ENCODE results near the gene LPO. TPM values are rescaled to one million over a fixed set of nuclear protein-coding genes. Genes with fewer than 3 reads are reported as not detected.

LPO gene
- total and polyA plus RNA-seq, 8 donors = 0.10 TPM; not detected in 7

DNA sequence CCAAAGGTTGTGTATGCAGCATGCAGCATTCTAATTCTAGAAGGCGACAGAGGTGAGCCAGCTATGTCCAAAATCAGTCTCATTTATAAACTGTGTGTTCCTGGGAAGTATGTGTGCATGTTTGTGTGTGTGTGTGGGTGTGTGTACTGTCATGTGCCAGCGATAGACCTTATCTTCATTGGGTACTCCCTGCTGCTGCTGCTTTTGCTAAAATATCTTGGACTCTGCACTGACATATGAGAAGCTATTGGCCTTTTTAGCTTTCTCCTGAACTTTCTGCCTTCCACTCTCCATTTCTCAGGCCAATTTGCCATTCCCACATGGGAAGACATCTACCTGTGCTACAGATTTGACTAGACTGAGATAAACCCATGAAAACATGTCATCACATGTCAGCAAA, 2.0 kb upstream of the LPO start:
- 73 to 82% (median 75%) methylated on average over 2 of the region's 2 CpGs for WGBS, 5 donors
- intact Hi-C loops (cut with DNase I; ENCODE audit: low total_unique reads) = no loop called here
- DNase-seq = no peak
- Histone ChIP-seq H3K27me3 (peaks cover 0 to 91% (median 15%) of the 10 kb centered on the region in 3 donors), H3K4me1 (no peaks in the 10 kb centered on the region), H3K9me3 (no peaks in the 10 kb centered on the region), H3K36me3 (no peaks in the 10 kb centered on the region), H3K4me3 (no peak overlapping the region), H3K27ac (no peak overlapping the region)
- TF ChIP-seq POLR2A (IDR thresholded peaks at IDR 0.05) (no peak), POLR2AphosphoS5 (IDR thresholded peaks at IDR 0.05) (no peak), EP300 (IDR thresholded peaks at IDR 0.05) (no peak)
- TF ChIP-seq, protein P1, sequence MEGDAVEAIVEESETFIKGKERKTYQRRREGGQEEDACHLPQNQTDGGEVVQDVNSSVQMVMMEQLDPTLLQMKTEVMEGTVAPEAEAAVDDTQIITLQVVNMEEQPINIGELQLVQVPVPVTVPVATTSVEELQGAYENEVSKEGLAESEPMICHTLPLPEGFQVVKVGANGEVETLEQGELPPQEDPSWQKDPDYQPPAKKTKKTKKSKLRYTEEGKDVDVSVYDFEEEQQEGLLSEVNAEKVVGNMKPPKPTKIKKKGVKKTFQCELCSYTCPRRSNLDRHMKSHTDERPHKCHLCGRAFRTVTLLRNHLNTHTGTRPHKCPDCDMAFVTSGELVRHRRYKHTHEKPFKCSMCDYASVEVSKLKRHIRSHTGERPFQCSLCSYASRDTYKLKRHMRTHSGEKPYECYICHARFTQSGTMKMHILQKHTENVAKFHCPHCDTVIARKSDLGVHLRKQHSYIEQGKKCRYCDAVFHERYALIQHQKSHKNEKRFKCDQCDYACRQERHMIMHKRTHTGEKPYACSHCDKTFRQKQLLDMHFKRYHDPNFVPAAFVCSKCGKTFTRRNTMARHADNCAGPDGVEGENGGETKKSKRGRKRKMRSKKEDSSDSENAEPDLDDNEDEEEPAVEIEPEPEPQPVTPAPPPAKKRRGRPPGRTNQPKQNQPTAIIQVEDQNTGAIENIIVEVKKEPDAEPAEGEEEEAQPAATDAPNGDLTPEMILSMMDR (IDR thresholded peaks at IDR 0.05) = no peak

DNA sequence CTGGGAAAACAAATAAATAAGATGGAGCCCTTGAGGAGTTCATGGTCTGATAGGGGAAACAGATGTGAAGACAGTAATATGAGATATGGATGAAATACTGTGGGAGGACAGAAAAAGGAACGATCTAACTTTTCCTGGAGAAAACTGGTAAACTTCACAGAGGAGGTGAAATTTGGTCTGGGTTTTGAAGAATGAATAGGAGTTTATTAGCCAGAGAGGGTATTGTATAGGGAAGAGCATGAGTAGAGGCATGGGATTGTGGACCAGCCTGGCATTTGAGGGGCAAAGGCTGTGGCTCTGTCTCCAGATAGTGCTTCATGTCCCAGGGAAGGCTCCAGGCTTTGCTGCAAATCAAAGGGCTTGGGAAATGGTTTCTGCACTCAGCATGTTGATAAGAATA, 1.6 kb downstream of the LPO start:
- H3K9me3 ChIP-seq = no peaks in the 10 kb centered on the region
- peaks cover 0 to 95% (median 25%) of the 10 kb centered on the region in 3 donors for H3K27me3 ChIP-seq
- no peak overlapping the region for H3K4me3 ChIP-seq
- intact Hi-C loops (cut with DNase I; ENCODE audit: low total_unique reads) = no loop called here
- no peaks in the 10 kb centered on the region for H3K36me3 ChIP-seq
- TF ChIP-seq POLR2A (IDR thresholded peaks at IDR 0.05) = no peak
- TF ChIP-seq, protein P1 (IDR thresholded peaks at IDR 0.05) = no peak
- TF ChIP-seq POLR2AphosphoS5 (IDR thresholded peaks at IDR 0.05) = no peak
- no peak for TF ChIP-seq EP300 (IDR thresholded peaks at IDR 0.05)
- DNase-seq = no peak
- no peaks in the 10 kb centered on the region for H3K4me1 ChIP-seq
- 80 to 92% (median 88%) methylated on average over 1 of the region's 1 CpG for WGBS, 5 donors
- H3K27ac ChIP-seq = no peak overlapping the region

- H3K27me3 ChIP-seq = peaks cover 0 to 89% (median 25%) of the 10 kb centered on the region in 3 donors
- no peaks in the 10 kb centered on the region for H3K4me1 ChIP-seq
- no peak for DNase-seq
- H3K9me3 ChIP-seq = no peaks in the 10 kb centered on the region
- no peak for TF ChIP-seq POLR2AphosphoS5 (IDR thresholded peaks at IDR 0.05)
- TF ChIP-seq EP300 (IDR thresholded peaks at IDR 0.05) = no peak
- H3K36me3 ChIP-seq = no peaks in the 10 kb centered on the region
- no peak overlapping the region for H3K4me3 ChIP-seq
- no peak overlapping the region for H3K27ac ChIP-seq
- WGBS, 5 donors = 4 to 17% (median 10%) methylated on average over 4 of the region's 4 CpGs
- intact Hi-C loops (cut with DNase I; ENCODE audit: low total_unique reads) = no loop called here
Measured at GRCh38 chr17:58242171-58242784, 3.9 kb downstream of the LPO start.

DNA sequence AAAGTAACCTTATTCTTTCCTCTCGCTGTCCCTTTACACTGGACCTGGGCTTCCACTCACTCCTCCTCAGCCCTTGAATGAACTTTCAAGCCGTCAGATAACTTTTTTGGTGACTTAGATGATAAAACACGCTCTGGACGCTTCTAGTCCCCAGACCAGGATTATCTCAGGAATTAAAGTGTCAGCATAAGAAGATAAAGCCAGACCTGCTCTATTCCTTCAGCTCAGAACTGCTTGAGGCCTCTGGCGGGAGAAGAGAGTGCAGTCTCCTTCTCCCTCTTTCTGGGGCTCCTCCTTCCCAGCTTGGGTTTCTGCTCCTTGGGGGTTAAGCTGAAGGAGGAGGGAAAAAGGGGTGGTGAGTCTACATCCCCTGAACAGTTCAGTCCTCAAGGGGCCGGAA, 6.6 kb downstream of the LPO start:
- H3K4me1 ChIP-seq = peaks cover 4 to 12% (median 11%) of the 10 kb centered on the region in 4 donors
- no peak for DNase-seq
- intact Hi-C loops (cut with DNase I; ENCODE audit: low total_unique reads) = no loop called here
- H3K4me3 ChIP-seq = no peak overlapping the region
- H3K36me3 ChIP-seq = no peaks in the 10 kb centered on the region
- peaks cover 0 to 88% (median 22%) of the 10 kb centered on the region in 3 donors for H3K27me3 ChIP-seq
- 54 to 71% (median 60%) methylated on average over 6 of the region's 6 CpGs for WGBS, 5 donors
- H3K9me3 ChIP-seq = no peaks in the 10 kb centered on the region
- H3K27ac ChIP-seq = no peak overlapping the region
- TF ChIP-seq POLR2AphosphoS5 (IDR thresholded peaks at IDR 0.05) = no peak
- no peak for TF ChIP-seq POLR2A (IDR thresholded peaks at IDR 0.05)
- TF ChIP-seq EP300 (IDR thresholded peaks at IDR 0.05) = no peak
- TF ChIP-seq, protein P1 (IDR thresholded peaks at IDR 0.05) = no peak

GRCh38 chr17:58245428-58246103, 7.2 kb downstream of the LPO start:
- DNase-seq = peak in 1 of 2 donors; percentile 35
- TF ChIP-seq POLR2AphosphoS5 (IDR thresholded peaks at IDR 0.05) (no peak), POLR2A (IDR thresholded peaks at IDR 0.05) (no peak), EP300 (IDR thresholded peaks at IDR 0.05) (no peak)
- TF ChIP-seq, protein P1 (IDR thresholded peaks at IDR 0.05) = no peak
- peaks cover 0 to 88% (median 23%) of the 10 kb centered on the region in 3 donors for H3K27me3 ChIP-seq
- peaks cover 4 to 13% (median 12%) of the 10 kb centered on the region in 4 donors for H3K4me1 ChIP-seq
- H3K36me3 ChIP-seq = no peaks in the 10 kb centered on the region
- H3K27ac ChIP-seq = no peak overlapping the region
- no peaks in the 10 kb centered on the region for H3K9me3 ChIP-seq
- intact Hi-C loops (cut with DNase I; ENCODE audit: low total_unique reads) = no loop called here
- 49 to 60% (median 52%) methylated on average over 9 to 10 of the region's 10 CpGs for WGBS, 5 donors
- H3K4me3 ChIP-seq = no peak overlapping the region
